ENCODE results near the gene ZCCHC14.

ZCCHC14 gene

DNA sequence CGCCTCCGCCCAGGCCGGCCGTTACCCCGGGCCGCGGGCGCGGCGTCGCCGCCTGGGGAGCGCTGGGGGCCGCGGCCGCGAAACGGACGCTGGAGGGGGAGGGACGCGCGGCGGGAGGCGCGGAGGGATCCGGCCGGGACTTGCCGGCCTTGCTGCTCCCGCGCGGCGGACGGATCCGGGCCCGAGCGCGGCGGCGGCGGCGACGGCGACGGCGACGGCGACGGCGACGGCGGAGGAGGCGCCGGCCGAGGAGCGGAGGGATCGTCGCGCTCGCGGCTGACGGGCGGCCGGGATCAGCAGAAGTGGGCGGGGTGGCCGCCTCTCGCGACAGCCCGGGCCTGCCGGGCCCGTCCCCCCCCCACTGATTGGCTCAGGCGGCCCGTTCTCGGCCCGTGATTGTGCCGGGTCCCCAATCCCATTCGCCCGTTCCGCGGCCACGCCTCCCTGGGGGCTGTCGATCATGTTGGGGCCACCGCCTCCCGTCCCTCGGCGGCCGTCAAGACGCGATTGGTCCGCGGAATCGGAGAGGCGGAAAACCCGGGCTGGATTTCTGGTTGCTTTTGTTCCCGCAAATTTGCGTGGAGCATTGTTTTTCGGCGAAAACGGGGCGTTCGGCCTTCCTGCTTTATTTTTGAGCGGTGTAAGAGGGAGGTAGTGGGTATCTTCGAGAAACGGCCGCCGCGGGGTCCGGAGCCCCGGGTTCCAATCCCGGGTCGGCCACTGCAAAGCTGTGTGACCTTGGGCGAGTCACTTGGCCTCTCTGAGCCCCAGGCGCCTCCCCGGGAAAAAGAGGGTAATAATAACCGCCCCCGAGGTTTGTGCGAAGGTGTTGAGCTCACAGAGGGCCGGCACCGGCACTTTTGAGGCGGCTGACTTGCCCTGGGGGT is at the start of gene ZCCHC14:
TSS of gene ZCCHC14 (minus strand) at position 304 of the 887 bp plus-strand sequence. CDS start 786 bp downstream, outside the sequence.
- DNase-seq, result peak; percentile 68 to 99 (median 96)

DNA sequence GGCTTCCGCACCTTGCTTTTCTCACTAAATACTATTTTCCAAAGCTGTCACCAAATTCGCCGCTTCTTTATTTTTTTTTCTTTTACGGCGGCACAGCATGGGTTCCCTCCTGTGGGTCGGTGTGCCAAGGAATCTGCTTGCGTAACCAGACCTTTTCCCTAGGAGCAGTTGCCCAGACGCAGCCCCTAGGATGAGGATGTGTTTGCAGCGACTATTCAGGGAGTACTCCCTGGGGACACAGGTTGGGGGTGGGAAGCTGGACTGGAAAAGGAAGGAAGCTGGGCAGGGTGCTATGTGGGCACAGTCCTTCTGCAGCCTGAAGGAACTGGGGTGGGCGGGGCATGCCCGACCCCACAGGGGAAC is 49.0 kb upstream of the ZCCHC14 start:
- DNase-seq, result peak in 1 of 56 donors; percentile 28

DNA sequence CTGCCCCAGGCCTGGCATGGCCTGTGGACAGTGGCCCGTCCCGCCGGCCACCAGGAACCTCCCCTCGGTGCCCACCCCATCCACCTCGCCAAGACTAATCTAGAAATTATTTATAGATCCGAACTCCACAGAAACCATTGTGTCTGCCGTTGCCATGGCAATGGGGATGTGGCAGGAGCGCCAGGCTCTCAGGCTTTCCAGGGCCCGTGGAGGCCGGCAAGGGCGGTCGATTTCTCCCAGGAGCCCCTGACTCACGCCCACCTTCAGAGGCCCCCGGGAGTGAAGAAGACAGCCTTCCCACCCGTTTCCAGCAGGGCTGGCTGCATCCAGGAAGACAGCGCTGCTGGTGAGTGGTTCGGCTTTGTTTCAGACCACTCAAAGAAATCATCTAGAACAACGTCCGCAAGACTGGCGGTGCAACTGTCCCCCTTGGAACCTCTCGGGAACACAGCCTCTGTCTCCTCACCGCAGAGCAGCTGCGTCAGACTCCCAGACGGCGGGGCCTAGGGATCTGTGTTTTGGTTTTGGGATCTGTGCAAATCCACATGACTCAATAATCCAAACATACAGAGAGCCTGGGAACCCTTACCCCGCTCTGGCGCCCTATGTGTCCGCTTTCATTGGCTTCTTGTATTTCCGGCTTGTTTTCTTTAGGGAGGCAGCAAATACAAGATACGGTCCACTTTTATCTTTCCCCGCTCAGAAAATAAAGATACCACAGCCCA is 48.5 kb upstream of the ZCCHC14 start:
- DNase-seq, result peak in 22 of 56 donors; percentile 19 to 60 (median 33)

DNA sequence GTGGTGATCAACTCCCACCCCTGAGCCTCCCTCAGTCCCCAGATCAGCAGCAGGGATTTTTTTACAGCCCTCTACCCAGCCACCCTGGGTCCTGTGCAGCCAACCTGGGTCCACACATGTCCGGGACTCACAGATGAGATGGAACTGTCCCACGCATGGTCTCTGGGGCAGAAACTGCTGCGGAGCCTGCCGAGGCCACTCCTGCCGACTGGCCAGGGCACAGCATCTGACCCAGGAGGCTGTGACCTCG is 48.0 kb upstream of the ZCCHC14 start:
- peak in 8 of 56 donors; percentile 11 to 60 (median 44) for DNase-seq

DNA sequence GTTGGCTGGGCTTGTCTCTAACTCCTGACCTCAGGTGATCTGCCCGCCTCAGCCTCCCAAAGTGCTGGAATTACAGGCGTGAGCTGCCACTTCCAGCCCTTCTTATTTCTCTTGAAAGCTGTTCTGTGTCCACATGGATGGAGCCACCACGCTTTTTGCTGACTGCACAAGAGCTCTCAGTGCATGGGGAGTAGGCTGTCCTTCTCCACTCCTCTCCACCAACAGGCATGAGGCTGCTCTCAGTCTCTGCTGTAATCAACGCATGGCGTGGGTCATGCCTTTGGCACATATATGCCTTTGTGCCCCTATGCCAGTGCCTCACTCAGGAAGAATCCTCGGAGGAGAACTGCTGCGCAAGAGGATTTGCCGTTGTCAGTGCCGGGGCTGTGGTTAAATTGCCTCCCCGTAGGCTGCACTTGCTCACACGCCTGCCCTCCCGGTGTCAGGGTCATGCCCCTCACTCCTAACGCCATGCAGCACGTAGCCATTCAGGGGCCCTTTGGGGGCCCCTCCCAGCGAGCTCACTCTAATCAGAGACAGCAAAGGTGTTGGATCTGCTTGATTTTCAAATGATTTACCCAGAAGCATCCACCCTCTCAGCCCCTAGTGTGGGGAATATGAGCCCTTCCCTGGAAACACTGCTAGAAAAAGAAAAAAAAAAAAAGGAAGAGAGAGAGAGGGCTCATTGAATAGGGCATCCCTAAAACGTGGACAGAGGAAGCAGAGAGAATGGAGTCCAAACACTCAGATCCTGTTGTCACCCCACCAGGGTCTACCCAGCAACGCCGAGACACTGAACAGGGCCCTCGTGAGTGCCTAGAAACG is 47.5 kb upstream of the ZCCHC14 start:
- DNase-seq, result peak in 4 of 56 donors; percentile 17 to 25 (median 22)

DNA sequence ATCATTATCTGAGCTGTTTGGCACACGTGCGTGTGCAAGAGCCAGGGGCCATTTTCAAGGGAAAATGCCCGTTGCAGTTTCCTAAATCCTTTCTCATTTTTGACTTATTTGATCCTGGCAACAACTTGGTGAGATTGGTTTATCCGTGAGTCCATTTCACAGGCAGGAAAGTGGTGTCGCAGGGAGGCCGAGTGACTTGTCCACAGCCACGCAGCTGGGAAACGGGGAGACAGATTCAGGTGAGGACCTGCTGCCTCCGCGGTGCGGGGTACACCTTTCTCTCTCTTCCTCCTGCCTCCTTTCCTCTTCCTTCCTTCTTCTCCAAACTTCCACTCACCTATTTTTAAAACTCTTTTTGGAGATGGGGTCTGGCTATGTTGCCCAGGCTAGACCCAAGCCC is 46.3 kb upstream of the ZCCHC14 start:
- no peak for DNase-seq

DNA sequence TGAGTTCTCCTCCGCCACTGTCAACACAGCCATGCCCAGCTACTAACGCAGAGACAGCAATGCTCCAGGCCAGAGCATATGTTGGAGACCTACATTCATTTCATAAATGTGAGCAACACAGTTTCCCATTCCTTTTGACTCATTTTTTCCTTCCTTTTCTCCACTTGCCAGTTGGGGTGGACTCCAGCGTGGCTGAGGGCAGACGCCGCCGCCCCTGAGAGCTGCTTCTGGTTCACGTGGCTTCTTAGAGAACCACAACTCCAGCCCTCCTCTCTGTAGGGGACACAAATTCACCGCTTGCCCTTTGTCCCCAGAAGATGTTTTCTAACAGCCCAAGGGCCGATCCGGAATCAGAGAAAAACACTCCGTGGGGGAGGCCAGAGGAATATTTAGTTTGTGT is 45.8 kb upstream of the ZCCHC14 start:
- DNase-seq, result no peak

DNA sequence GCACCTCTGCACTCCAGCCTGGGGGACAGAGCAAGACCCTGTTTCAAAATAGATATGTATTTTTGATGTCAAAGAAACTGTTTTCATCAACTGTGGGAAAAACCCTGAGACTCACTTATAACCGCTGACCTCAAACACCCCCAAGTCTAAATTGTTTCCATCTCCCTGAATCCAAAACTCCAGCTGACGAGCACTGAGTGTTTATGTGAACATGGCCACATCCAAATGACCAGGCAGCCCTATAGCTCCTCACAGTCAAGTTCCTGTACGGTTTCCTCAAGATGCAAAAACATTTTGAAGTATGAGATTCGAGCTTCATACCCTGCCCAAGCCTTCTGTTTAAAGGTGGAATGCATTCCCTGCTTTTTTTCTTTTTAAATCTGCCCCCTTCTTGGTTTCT is 45.3 kb upstream of the ZCCHC14 start:
- DNase-seq, result no peak

DNA sequence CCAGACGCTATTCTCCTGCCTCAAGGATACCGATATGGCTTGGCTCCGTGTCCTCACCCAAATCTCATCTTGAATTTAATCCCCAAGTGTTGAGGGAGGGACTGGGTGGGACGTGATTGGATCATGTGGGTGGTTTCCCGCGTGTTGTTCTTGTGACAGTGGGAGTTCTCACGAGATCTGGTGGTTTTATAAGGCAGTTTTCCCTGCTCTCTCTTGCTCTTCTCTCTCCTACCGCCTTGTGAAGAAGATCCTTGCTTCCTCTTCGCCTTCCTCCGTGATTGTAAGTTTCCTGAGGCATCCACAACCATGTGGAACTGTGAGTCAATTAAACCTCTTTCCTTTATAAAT is 43.9 kb upstream of the ZCCHC14 start:
- DNase-seq, result no peak

DNA sequence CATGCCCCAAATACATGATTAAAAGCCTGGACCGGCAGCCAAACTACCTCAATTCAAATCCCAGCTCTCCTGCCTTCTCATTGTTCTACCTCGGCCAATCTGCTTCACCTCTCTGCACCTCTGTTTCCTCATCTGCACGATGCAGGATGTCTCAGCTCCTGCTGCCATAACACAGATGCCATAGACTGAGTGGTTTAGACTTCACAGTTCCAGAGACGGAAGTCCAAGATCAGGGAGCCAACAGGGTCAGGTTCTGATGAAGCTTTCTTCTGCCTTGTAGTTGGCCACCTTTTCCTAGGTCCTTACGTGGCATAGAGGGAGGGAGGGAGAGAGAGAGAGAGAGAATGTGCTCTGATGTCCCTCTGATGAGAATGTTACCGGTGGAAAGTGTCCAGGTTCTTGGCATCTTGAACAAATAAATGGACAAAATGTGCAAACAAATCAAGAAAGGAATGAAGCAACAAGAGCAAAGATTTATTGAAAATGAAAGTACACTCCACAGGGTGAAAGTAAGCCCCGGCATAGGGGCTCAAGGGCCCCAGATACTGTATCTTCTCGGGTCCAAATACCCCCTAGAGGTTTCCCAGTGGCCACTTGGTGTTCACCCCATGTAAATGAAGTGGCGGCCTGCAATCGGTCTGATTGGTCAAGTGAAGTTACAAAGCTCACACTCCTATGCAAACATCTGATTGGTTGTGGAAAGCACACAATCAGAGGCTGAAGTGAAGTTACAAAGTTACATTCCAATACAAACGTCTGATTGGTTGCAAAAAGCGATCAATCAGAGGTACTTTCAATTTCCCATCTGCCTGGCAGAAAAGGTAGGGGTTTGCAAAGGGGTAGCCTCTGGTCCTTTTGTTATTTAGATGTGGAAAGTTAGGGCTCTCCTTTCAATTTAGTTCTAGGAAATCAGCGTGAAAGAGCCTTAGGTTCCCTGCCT is 43.3 kb upstream of the ZCCHC14 start:
- DNase-seq, result no peak

DNA sequence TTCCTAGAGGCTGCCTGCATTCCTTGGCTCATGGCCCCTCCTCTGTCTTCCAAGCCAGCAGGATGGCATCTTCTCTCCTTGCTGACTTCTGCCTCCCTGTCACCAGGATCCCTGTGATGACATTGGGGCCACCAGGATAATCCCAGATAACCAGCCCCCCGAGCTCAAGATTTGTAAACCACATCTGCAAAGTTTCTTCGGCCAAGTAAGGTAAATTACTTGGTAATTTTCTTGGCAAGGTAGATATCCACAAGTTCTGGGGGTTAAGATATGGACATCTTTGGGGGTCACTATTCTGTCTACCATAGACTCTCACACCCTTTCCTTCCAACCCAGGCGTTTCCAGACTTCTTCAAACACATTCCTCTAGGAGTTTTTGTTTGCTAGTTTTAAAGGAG is 42.6 kb upstream of the ZCCHC14 start:
- no peak for DNase-seq

DNA sequence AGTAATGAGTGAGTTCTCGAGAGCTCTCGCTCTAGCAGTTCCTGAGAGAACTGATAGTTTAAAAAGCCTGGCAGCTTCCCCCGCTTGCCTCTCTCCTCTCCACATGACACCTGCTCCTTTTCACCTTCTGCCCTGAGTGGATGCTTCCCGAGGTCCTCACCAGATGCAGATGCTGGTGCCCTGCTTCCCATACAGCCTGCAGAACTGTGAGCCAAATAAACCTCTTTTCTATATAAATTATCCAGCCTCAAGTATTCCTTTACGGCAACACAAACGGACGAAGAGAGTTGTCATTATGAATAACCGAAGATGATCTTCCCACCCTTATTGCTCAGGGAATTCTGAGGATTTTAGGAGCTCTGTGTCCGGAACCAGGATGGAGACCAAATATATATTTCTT is 41.9 kb upstream of the ZCCHC14 start:
- no peak for DNase-seq

DNA sequence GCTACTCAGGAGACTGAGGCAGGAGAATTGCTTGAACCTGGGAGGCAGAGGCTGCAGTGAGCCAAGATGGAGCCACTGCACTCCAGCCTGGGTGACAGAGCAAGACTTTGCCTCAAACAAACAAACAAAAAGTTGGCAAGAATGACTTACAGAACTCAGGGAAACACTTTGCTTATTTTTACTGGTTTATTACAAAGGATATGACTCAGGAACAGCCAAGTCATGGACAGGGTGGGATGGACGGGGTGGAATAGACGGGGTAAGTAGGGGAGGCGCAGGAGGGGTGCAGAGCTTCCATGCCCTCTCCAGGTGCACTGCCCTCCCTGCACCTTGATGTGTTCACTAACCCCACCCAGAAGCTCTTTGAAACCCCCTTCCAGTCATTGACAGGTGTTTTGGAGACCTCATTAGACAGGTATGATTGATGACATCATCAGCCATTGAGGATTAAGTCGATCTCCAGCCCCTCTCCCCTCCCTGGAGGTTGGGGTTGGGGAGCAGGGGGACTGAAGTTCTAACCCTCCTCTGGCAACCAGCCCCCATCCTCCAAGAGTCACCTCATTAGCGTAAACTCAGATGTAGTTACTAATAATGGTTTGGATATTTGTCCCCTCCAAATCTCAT is 41.3 kb upstream of the ZCCHC14 start:
- DNase-seq, result no peak

DNA sequence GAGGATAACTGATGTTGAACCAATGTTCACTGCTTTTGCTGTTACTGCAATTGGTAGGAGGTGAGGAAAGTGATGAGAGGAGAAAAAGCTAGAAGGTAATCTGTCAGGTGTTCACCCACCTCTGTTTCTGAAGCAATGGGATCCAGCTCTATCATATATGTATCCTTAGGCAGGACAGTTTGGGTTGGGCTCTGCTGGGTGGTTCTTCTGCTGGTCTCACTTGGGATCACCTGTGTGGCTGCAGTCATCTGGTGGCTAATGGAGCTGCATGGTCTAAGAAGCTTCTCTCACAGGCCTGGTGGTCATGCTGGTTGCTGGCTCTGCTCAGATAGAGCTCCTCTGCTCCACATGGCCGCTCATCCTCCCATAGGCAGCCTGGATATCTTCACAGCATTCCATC is 40.2 kb upstream of the ZCCHC14 start:
- no peak for DNase-seq

DNA sequence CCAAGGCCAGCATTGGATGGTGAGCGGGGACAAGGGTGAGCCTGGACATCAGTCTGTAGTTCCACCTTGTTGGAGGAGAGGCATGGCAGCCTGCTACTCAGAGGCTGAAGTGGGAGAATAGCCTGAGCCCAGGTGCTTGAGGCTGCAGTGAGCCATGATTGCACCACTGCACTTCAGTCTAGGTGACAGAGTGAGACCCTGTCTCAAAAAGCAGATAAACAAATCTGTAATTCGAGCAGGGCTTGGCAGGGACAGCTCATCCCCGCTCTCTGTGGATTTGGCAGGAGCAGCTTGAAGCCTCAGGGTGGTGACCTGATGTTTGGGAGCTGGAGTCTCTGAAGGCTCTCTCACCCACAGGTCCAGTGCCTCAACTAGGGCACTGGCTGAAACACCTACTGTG is 38.6 kb upstream of the ZCCHC14 start:
- no peak for DNase-seq

DNA sequence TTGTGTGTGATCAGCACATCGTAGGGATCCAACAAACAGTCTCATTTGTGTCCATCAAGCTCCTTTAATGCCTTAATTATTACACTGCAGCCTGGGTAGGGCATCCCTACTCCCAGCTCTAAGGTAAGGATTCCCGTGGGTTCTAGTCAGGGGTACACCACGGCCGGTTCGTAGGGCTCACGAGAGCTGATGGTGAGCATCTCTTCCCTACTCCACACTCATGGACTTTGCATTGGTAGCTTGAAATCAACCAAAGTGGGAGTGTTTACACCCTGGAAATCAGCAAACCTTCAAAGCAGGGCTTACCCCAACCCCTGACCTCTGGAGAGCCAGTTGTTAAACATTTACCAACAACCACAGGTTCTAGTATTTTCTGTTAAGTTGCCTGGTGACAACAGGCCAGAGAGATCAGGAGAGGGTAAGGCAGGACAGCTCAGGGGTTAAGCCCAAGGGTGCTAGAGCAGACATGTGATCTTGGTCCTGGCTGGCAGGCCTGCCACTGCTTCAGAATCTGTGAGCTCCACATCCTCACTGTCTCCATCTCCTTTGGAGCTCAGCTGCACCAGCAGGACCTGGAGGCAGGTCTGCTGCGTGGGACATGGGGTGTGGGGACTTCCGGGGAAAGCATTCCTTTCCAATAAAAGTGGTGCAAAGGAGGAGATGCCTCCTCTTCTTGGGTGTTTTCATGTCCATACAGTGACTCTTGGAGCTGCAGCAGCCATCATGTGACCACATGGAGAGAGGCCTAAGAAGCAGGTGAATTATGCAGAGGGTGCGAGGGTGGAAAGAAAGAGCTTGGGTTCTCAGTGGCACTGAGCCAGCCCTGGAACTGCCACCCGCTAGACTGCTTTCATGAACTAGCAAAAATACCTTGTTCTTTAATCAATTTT is 36.1 kb upstream of the ZCCHC14 start:
- no peak for DNase-seq

DNA sequence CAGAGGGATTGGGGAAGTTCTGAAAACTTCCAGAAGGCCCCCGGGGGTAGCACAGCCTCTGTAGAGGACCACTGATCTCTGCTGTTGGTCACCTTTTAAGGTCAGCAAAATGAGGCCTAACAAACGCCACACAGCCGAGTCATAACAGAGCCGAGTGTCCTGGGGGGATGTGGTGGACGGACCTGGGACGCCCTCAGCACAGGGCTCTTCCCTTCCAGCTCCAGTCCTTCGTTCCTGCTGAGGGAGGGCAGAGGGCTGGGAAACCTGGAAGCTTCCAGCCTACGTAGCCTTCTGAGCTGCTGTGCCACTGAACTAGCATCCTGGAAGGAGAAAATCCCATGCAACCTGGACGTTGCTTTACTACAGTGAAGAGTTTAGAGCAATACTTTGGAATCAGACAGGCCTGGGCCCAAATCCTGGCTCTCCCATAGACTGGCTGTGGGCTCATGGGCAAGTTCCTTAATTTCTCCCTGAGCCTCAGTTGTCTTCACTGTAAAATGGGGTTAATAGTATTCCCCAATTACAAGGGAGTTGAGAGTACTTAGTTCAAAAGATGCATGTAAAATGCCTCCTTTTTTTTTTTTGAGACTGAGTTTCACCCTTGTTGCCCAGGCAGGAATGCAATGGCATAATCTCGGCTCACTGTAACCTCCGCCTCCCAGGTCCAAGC is 34.4 kb upstream of the ZCCHC14 start:
- no peak for DNase-seq

DNA sequence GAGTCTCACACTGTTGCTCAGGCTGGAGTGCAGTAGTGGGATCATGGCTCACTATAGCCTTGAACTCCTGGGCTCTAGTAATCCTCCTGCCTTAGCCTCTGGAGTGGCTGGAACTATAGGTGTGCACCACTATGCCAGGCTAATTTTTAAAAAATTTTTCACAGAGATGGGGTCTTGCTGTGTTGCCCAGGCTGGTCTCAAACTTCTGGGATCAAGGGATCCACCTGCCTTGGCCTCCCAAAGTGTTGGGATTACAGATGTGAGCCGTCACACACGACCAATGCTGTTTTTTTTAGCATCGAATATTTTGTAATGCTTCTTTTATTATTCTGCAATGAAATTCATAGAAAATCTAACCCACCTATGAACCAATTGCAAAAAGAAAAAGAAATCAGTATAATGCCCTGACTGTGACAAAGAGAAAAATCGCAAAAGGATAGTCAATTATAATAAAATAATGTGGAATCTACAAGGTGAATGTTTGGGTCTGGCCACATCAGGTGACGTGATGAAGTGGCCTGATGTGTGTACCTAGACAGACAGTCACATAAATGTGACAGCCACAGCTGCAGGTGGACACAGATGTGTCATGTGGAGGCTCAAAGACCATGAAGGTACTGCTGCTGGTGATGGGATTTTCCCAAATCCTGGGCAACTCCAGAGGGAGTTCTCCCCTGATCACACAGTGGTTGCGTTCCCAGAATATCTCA is 33.6 kb upstream of the ZCCHC14 start:
- no peak for DNase-seq
